ENCODE measurements around the gene KISS1.

GRCh38 chr1:204228896-204229295 lies 32.6 kb upstream of the KISS1 start:
- TF ChIP-seq FOXM1 (IDR thresholded peaks at IDR 0.05; ENCODE audit: low read depth) (no peak), ELF1 (IDR thresholded peaks at IDR 0.05) (no peak), YY1 (IDR thresholded peaks at IDR 0.05; ENCODE audit: low read depth) (no peak), ZBTB33 (IDR thresholded peaks at IDR 0.05; ENCODE audit: borderline replicate concordance, low read depth) (no peak), RFX5 (IDR thresholded peaks at IDR 0.05; ENCODE audit: low read length) (no peak), CHD2 (IDR thresholded peaks at IDR 0.05; ENCODE audit: low read length, partially characterized antibody) (no peak)
- TF ChIP-seq, protein P1, sequence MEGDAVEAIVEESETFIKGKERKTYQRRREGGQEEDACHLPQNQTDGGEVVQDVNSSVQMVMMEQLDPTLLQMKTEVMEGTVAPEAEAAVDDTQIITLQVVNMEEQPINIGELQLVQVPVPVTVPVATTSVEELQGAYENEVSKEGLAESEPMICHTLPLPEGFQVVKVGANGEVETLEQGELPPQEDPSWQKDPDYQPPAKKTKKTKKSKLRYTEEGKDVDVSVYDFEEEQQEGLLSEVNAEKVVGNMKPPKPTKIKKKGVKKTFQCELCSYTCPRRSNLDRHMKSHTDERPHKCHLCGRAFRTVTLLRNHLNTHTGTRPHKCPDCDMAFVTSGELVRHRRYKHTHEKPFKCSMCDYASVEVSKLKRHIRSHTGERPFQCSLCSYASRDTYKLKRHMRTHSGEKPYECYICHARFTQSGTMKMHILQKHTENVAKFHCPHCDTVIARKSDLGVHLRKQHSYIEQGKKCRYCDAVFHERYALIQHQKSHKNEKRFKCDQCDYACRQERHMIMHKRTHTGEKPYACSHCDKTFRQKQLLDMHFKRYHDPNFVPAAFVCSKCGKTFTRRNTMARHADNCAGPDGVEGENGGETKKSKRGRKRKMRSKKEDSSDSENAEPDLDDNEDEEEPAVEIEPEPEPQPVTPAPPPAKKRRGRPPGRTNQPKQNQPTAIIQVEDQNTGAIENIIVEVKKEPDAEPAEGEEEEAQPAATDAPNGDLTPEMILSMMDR (IDR thresholded peaks at IDR 0.05): no peak

Data from SK-N-SH (cell line).